HPDE6-E6E7 (cell line): Measurements from ENCODE around the gene LRRN3.

Experiments used
- DNase-seq: peaks from one replicate; pipeline ENCODE4 v3.0.0; 2011; ENCODE audit warnings: missing footprints; ENCODE audit errors: extremely low spot score

Gene LRRN3

DNA sequence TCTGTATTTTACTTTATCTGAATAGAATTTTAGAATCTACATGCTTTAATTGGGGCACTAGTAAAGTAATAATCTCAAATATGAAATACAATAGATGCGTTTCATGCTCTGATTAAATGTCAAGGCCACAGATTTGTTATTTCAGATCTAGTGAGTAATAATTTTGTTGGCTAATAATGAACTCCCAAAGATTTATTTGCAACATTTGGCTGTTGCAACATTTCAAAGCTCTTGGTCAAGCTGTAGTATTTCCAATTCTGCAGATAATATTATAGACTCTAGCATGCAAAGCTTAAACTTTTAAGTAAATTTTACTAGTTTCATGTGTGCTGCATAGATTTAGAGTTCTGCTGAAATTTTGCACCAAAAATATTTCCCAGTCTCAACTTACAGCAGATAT lies 16.7 kb downstream of the LRRN3 start:
- DNase-seq = no peak

DNA sequence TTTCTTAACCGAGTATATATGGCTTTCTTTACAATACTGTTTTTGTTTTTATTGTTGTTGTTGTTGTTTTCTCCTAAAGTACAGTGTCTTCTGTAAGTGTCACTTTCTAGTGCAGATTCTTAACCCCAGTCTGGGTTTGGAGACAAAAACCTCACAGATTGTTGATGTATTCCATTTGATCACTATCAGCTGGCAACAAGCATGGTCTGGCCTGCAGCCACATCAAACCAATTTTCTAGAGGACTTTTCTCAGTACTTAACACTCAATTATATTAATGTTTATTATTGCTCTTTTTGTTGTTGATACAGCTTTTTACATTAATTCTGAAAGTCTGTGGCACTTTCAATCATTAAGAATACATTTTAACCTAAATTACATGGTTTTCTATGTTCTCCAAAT lies 17.1 kb downstream of the LRRN3 start:
- DNase-seq = no peak

DNA sequence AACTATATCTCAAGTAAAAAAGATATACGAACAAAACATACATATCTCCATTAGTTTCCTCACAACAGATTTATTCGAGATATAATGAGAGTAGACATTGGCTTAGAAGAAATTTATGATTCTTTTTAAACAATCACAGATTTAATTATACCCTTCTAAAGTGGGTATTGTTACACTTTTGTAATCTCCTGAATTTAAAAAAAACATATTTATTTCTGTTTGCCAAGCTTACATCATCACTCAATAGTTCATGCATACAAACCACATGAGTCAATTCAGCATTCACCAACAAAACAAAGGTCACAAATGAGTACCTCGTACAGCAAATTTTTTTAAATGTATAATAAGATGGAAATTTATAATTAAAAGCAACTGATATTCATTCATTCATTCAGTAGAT lies 17.6 kb downstream of the LRRN3 start:
- DNase-seq = no peak

DNA sequence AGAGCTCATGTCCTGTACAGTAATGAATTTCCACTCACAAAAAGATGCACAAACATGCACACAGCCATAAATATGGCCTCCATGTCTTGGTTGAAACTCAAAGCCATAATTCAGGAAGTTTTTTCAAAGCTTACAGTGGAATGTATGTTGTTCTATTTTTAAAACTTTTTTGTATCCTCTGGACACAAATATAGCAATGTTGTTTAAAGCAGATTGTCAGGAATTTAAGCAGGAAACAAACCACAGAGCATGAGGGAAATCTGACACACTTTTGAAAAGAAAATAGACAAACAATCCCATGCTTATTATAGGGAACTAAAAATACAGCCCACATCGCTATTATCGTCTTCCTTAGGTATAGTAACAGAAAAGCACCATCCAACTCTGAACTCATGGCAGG lies 21.5 kb downstream of the LRRN3 start:
- no peak for DNase-seq

DNA sequence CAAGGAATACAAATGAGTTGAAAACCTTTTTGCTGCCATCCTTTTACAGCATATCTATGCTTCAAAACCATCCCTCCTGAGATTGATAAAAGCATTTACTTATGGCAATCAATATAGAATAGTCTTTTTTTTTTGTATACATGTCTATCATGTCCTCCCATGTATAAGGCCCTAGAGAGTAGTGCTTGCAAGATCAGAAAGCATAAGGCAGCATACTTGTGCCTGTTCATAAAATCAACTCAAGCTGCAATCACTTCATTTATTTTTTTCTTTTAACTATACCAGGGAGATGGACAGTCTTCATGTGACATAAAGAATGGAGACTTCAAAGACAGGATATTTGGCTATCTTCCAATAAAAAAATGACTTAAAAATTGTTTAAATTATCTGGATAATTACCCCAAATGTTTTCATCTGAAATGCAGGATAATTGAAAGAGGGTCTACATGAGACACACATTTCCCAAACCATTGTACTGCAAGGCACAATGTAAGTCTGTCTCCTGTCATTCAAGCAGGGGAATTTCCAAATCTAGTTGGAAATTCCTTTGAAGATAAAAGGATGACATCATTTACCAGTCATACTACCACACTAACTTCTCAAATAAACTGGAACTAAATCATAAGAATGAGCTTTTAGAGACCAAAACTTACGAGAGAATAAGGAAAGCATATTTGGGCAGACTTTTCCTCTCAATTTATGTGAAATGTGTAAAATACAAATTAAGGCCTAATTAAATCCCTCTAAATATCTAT lies 22.5 kb downstream of the LRRN3 start:
- no peak for DNase-seq

DNA sequence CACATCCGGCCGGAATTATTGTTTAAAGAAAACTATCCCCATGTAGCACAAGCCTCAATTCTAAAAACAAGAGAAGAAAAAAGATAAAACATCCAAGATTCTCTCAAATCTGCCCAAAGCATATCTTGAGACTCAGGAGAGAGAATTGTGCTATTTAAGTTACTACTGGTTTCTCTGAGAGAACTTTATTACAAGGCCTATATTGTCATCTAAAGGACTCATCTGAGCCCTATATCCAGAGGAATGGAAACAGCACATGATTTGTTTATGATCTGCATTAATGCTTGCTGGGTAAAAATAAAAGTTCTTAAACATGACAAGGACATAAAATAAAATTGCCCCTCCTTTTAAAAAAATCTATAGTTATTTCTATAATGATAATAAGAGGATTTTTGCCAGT lies 25.0 kb downstream of the LRRN3 start:
- no peak for DNase-seq

DNA sequence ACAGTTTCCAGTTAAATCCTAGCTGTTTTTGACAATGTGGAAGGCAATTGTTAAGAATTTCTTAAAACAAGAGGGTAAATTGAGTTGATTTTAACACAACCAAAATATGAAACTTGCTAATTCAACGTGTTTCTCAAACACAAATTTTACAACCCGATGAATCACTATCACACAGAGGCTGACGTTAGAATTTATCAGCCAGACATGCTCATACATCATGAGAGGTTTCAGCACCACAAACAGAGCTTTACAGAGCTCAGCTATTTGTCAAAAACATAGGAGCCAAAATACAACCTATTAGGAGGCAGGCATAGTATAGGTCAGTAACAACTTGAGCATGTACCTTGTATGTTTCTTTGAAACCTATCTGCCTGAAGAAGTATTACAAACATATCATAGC lies 36.1 kb downstream of the LRRN3 start:
- no peak for DNase-seq

DNA sequence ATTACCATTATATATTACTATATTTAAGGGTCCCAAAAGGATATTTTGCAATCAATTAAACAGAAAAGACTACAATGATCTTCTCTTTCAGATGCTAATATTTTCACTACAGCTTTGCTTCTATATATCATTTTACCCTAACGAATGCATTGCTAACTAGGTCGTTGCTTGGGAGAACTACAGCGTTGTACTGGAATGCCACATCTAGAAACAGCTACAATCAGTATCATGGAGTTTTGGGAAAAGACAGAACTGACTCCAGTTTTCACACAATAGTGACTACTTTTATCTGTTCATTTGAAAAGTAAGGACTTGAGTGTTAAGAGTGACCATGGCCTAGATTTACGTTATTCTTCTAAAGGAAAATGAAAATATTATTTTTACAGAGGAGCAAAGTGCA lies 38.5 kb downstream of the LRRN3 start:
- no peak for DNase-seq

DNA sequence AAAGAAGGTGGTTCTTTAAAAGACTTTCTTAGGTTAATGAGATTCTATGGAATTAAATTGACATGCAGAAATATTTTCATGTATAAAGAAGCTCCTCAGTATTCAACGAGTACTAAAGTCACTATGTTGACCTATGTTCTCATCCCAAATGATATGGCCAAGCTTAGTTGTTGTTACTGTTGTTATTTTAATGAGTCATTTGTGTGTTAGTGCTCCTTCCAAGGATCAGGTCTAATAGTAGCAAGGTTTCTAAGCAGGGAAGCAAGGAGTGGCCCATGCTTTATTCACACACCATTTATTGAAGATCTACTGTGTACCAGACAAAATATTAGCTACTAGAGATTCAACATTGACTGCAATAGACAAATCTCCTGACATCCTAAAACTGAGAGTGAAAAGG lies 41.9 kb downstream of the LRRN3 start:
- DNase-seq = no peak

DNA sequence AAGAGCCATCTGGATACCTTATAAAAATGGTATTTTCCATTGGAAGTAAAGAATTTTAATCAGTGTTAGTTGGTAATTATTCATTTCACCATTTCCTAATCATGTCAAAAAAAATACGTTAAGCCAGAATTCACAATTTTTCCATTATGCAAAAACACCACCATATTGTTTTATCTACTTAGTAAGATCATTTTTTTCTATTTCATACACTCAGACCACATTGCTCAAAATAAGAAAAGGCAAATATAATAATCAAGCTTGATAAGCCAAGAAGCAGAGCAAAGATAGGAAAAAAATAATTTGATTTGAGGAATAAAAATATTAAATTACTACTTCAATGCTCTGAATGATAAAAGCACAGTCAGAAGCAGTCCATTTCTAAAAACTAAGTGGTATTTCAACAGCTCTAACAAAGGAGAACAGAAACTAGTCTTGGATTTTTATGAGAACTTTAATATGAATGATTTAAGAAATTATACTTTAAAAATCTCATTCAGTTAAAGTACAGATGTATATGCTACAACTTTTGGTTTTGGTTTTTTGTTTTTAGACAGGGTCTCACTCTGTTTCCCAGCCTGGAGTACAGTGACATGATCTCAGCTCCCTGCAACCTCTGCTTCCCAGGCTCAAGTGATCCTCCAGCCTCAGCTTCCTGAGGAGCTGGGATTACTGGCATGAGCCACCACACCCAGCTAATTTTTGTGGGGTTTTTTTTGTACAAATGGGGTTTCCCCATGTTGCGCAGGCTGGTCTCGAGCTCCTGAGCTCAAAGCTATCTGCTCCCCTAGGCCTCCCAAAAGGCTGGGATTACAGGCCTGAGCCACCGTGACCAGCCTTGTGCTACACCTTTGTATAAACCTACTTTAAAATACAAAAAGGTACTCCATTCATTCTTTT lies 46.6 kb downstream of the LRRN3 start:
- no peak for DNase-seq

DNA sequence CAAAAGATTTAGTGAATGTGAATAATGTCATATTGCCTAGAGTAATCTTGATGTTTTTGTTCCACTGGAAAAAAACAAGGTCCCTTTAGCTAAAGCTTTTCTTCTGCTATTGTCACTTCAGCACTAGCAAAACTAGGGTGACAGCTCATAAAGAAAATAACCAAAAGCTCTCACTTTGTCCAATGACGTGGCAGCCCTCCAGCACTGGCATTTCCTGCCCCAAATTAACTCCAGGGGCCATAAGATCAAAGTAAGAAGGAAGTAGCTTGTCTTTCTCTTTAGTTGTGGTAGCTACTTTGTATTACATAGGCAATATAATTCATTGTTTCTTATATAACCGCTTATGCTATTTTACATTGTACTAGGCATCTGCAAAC lies 47.3 kb downstream of the LRRN3 start:
- no peak for DNase-seq

DNA sequence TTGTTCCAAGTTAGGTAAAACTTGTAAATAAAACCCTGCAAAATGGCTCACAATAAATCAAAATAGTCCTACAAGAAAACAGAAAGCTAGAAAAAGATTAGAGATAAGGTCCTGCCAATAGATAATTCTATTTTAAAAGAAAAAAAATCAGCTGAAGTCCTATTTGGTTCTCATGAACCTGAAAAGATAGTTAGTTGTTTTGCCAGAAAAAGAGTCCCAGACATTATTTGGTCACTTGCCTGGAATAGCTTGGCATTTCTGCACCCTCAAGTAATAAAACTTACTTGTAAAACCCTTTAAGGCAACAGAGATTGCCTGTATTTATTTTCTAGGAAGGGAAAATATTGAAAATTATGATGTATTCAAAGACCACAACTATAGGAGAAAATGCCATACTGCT lies 47.7 kb downstream of the LRRN3 start:
- no peak for DNase-seq

DNA sequence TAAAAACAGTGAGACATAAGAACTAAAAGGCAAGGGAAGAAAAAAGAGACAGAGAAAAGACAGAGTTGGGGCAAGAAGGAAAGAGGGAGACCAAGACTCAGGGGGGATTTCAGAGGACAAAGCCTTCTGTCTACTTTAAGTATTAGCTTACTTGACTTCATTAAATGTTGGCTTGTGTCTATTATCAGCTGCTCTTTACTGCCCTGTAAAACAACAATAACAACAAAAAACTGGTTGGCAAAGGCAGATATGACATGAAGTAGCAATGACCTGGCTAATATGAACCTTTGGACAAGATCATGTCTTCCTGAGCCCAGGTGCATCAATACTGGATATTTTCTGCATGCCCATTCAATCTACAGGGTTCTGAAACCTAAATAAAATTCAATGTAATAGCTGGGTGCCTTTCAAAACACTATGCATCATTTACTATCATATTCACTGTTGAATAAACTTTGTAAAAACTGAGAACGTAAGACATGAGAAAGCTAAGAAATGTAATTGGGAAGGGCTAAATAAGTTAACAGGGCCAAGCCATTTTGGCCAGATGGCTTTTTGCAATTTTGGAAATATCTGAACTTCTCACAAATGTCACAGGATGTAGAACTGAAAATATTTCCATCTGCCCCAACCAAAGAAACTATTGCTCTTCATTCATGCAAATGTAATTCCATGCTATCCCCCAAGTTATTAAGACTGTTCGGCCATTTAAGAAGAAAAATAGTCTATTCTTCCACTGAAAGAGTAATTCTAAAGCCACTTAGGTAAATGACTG lies 49.4 kb downstream of the LRRN3 start:
- no peak for DNase-seq

DNA sequence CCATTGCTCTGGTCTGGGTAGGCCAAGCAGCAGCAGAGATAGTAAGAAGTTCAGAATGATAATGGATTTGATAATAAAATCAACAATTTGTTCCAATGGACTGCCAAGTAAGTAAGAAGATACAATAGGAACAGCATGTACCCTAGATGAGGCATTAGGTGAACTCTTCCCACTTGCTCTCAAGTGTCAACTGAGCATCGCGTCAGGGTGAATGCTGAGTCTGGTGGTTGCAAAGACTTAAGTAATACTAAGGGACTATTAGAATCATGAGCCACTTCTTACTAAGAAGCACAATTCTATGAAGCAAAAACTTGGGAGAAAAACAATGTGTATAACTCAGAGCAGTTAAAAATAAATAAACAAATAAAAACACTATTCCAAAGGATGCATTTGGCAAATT lies 54.5 kb downstream of the LRRN3 start:
- DNase-seq = no peak

DNA sequence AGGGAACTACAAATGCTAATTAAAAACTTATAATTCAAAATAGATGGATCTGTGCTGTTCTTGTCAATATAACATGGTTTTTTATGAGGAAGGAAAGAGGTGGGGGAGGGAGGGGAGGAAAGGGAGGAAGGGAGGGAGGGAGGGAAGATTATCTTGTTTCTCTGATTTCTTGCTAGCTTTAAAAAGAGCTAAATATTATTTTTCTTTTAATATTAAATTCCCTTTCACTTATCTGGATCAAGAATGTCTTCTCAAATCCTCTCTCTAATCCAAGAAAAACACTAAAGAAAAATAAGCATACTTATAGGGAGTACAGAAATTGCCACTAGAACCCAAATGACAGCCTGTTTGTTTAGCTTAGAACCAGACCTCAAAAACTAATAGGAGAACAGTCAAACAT lies 55.2 kb downstream of the LRRN3 start:
- DNase-seq = no peak

DNA sequence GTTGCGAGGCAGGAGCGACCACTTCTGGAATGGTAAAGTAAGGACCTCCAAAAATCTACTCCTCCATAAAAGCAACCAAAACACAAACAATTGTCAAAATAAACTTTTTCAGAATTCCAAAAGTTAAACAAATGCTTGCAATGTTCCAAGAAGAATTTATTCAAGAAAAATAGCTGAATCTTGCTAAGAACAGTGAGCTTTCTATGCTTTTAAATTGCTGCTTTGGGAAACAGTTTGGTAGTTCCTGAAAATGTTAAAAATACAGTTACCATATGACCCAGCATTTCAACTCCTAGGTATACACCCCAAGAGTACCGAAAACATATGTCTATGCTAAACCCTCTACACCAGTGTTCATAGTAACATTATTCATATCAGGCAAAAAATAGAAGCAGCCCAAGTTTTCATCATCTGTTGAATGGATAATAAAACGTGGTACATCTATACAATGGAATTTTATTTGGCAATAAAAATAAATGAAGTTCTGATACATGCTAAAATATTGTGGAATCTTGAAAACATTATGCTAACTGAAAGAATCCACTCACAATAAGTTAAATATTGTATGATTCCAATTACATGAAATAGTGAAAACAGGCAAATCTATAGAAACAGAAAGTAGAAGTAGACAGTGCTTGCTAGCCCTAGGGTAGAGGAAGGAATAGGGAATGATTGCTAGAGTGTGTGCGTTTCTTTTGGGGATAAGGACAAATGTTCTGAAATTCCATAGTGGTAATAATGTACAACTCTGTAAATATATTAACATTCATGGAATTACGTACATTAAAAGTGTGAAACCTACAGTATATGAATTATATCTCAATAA lies 57.0 kb downstream of the LRRN3 start:
- no peak for DNase-seq

DNA sequence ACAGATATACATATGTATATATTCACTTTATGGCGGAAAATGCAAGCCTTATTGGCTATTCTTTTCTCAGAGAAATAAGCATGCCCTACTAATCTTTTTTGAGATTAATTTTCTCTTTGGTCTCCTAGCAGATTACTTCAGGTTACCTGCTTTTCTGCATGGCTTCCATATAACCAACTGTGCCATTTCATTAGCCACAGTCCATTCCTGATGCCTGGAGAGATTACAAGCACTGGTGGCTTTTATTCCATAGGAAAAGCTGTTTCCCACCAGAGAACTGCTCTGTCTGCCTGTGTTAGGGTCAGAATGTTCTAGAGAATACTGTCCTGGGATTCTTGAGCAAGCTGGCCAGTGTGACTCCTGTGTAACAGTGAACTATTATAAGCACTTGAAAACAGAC lies 59.8 kb downstream of the LRRN3 start:
- DNase-seq = no peak

DNA sequence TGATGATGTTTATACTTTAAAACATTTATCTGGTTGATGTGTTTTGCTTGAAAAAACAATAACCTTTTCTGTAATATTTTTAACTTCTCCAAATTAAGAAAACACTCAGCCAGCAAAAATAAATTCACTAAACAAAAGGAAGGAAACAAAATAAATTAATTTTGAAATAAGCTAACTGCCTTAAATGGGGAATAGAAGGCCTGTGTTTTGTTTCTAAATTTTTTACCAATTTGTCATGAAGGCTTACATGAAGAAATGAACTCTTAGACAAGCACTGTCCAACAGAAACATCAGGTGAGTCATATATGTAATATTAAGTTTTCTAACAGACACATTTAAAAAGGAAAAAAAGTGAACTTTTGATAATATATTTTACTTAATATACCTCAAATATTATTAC lies 68.5 kb downstream of the LRRN3 start:
- DNase-seq = no peak

DNA sequence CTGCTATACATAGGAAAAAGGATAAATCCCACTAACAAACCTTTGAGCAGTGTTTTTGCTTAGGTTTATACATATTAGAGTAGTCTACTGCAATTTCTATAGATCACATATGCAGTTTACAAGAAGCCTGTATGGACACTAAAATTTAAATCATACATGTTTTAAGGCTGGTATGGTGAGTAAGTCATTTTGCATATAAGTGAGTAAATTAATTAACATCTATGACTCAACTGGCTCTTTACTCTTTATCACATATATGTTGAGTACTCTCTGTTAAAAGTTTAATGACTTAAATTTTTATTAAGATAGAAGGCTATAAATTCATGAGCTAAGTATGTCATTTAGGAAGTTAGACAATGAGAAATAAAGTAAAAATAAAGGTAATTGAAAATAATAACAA lies 69.4 kb downstream of the LRRN3 start:
- no peak for DNase-seq

DNA sequence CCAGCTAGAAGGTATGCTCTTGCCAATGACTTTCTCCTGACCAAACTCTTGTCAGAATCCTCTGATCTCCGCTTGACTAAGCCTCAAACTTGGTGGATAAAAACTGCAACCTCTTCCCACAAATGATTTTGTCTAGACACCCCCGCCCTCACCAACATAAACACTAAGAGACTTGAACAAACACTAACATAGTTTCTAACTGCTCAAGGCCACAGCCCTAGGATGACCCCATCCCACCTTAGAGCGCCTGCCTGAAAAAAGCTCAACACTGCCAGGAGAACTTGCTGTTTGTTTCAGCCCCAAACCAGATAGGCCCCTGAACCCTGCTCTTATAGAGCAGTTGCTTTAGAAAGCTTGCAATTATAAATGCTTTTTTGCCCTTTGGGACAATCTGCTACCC lies 71.8 kb downstream of the LRRN3 start:
- DNase-seq = no peak

DNA sequence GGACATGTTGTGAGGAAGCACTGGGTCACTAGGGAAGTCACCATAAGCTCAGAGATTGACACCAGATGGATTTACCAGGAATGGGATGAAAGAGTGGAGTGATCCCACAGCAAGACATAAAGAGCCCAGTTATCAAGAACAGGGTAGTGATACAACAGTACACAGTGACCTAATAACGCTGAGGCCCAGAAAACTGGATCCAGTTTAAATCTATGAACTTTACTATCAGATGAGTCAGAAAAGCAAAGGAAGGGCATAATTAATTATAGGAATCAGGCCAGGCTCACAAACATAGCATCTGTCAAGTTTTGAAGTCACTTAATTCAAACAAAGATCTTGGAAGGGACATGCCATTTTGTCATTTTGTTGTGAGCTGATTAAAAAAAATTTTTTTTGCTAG lies 73.5 kb downstream of the LRRN3 start:
- no peak for DNase-seq

DNA sequence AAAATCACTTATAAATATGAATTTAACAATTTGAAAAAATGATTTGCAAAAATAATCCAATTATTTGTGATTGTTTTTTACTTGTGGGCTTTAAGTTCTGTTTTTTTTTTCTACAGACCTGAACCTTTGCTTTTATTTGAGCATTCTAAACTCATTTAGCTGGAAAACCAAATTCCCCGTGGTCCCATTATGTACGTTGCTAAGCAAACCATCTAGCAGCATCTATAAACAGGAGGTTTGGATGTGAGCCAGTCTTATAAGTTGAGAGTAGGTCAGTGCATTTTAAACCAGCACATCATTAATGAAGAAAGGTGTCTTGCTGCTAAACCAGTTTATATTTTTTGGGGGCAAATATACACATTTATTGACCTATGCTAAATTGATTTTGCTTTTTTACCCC lies 77.3 kb downstream of the LRRN3 start:
- no peak for DNase-seq
